ENCODE measurements around the gene MYPOP.
A peak's percentile ranks its signal among the peaks of the same experiment; 100 is the strongest.

MYPOP gene

GRCh38 chr19:45929247-45929646, 26.8 kb upstream of the MYPOP start:
- TF ChIP-seq SPI1 (IDR thresholded peaks at IDR 0.05; ENCODE audit: low read depth, low read length), result no peak
- no peak for TF ChIP-seq TAF1 (IDR thresholded peaks at IDR 0.05; ENCODE audit: low read depth, low read length)
- no peak for TF ChIP-seq POLR2A (IDR thresholded peaks at IDR 0.05; ENCODE audit: low read depth, low read length)
- TF ChIP-seq POU2F2 (IDR thresholded peaks at IDR 0.05; ENCODE audit: low read depth, low read length), result no peak
- no peak for TF ChIP-seq PAX5 (IDR thresholded peaks at IDR 0.05; ENCODE audit: insufficient read depth, low read length, severe bottlenecking)
- no peak for TF ChIP-seq POLR2AphosphoS5 (IDR thresholded peaks at IDR 0.05; ENCODE audit: low read depth, low read length)
- no peak for FAIRE-seq

GRCh38 chr19:45927565-45928261, 25.3 kb upstream of the MYPOP start:
- DNase-seq (ENCODE audit: insufficient read length, low spot score) (peak; percentile 95), FAIRE-seq (peak; percentile 95)
- TF ChIP-seq TAF1 (IDR thresholded peaks at IDR 0.05; ENCODE audit: low read depth, low read length) (no peak), PAX5 (IDR thresholded peaks at IDR 0.05; ENCODE audit: insufficient read depth, low read length, severe bottlenecking) (no peak), POLR2A (IDR thresholded peaks at IDR 0.05; ENCODE audit: low read depth, low read length) (no peak), POU2F2 (IDR thresholded peaks at IDR 0.05; ENCODE audit: low read depth, low read length) (no peak), SPI1 (IDR thresholded peaks at IDR 0.05; ENCODE audit: low read depth, low read length) (no peak), POLR2AphosphoS5 (IDR thresholded peaks at IDR 0.05; ENCODE audit: low read depth, low read length) (no peak)

More at GRCh38 chr19:45929247-45929646, 26.8 kb upstream of the MYPOP start:
- DNase-seq (ENCODE audit: insufficient read length, low spot score), result no peak

- TF ChIP-seq SPI1 (IDR thresholded peaks at IDR 0.05; ENCODE audit: low read depth, low read length), result no peak
- FAIRE-seq (no peak), DNase-seq (ENCODE audit: insufficient read length, low spot score) (no peak)
Measured at GRCh38 chr19:45924891-45925447, 22.6 kb upstream of the MYPOP start.

- DNase-seq (ENCODE audit: insufficient read length, low spot score) (no peak), FAIRE-seq (peak; percentile 69)
- TF ChIP-seq PAX5 (IDR thresholded peaks at IDR 0.05; ENCODE audit: insufficient read depth, low read length, severe bottlenecking) (no peak), POU2F2 (IDR thresholded peaks at IDR 0.05; ENCODE audit: low read depth, low read length) (no peak), POLR2AphosphoS5 (IDR thresholded peaks at IDR 0.05; ENCODE audit: low read depth, low read length) (no peak), TAF1 (IDR thresholded peaks at IDR 0.05; ENCODE audit: low read depth, low read length) (no peak), SPI1 (IDR thresholded peaks at IDR 0.05; ENCODE audit: low read depth, low read length) (no peak), POLR2A (IDR thresholded peaks at IDR 0.05; ENCODE audit: low read depth, low read length) (no peak)
Measured at GRCh38 chr19:45922281-45922680, 19.9 kb upstream of the MYPOP start.

- no peak for DNase-seq (ENCODE audit: insufficient read length, low spot score)
- FAIRE-seq, result no peak
- no peak for TF ChIP-seq PAX5 (IDR thresholded peaks at IDR 0.05; ENCODE audit: insufficient read depth, low read length, severe bottlenecking)
- TF ChIP-seq SPI1 (IDR thresholded peaks at IDR 0.05; ENCODE audit: low read depth, low read length), result no peak
- TF ChIP-seq TAF1 (IDR thresholded peaks at IDR 0.05; ENCODE audit: low read depth, low read length), result no peak
- no peak for TF ChIP-seq POLR2AphosphoS5 (IDR thresholded peaks at IDR 0.05; ENCODE audit: low read depth, low read length)
- no peak for TF ChIP-seq POLR2A (IDR thresholded peaks at IDR 0.05; ENCODE audit: low read depth, low read length)
- no peak for TF ChIP-seq POU2F2 (IDR thresholded peaks at IDR 0.05; ENCODE audit: low read depth, low read length)
Measured at GRCh38 chr19:45920458-45920857, 18.0 kb upstream of the MYPOP start.

- FAIRE-seq (no peak), DNase-seq (ENCODE audit: insufficient read length, low spot score) (no peak)
- no peak for TF ChIP-seq SPI1 (IDR thresholded peaks at IDR 0.05; ENCODE audit: low read depth, low read length)
- TF ChIP-seq TAF1 (IDR thresholded peaks at IDR 0.05; ENCODE audit: low read depth, low read length), result no peak
- no peak for TF ChIP-seq POLR2AphosphoS5 (IDR thresholded peaks at IDR 0.05; ENCODE audit: low read depth, low read length)
- no peak for TF ChIP-seq POLR2A (IDR thresholded peaks at IDR 0.05; ENCODE audit: low read depth, low read length)
- TF ChIP-seq POU2F2 (IDR thresholded peaks at IDR 0.05; ENCODE audit: low read depth, low read length), result no peak
- TF ChIP-seq PAX5 (IDR thresholded peaks at IDR 0.05; ENCODE audit: insufficient read depth, low read length, severe bottlenecking), result no peak
Measured at GRCh38 chr19:45919678-45920077, 17.3 kb upstream of the MYPOP start.

- FAIRE-seq (no peak), DNase-seq (ENCODE audit: insufficient read length, low spot score) (no peak)
- TF ChIP-seq POLR2AphosphoS5 (IDR thresholded peaks at IDR 0.05; ENCODE audit: low read depth, low read length) (no peak), POU2F2 (IDR thresholded peaks at IDR 0.05; ENCODE audit: low read depth, low read length) (no peak), SPI1 (IDR thresholded peaks at IDR 0.05; ENCODE audit: low read depth, low read length) (no peak), TAF1 (IDR thresholded peaks at IDR 0.05; ENCODE audit: low read depth, low read length) (no peak), PAX5 (IDR thresholded peaks at IDR 0.05; ENCODE audit: insufficient read depth, low read length, severe bottlenecking) (no peak), POLR2A (IDR thresholded peaks at IDR 0.05; ENCODE audit: low read depth, low read length) (no peak)
Measured at GRCh38 chr19:45918721-45919120, 16.3 kb upstream of the MYPOP start.

GRCh38 chr19:45917421-45918091, 15.1 kb upstream of the MYPOP start:
- DNase-seq (ENCODE audit: insufficient read length, low spot score) (no peak), FAIRE-seq (no peak)
- TF ChIP-seq POLR2A (IDR thresholded peaks at IDR 0.05; ENCODE audit: low read depth, low read length) (no peak), TAF1 (IDR thresholded peaks at IDR 0.05; ENCODE audit: low read depth, low read length) (no peak), POLR2AphosphoS5 (IDR thresholded peaks at IDR 0.05; ENCODE audit: low read depth, low read length) (no peak), POU2F2 (IDR thresholded peaks at IDR 0.05; ENCODE audit: low read depth, low read length) (no peak), PAX5 (IDR thresholded peaks at IDR 0.05; ENCODE audit: insufficient read depth, low read length, severe bottlenecking) (no peak), SPI1 (IDR thresholded peaks at IDR 0.05; ENCODE audit: low read depth, low read length) (no peak)
